LHCN-M2 (cell line): ENCODE data around the gene MCF2L. TPM values are rescaled to one million over a fixed set of nuclear protein-coding genes. Genes with fewer than 3 reads are reported as not detected.

Experiments used
- DNase-seq: peaks from one replicate; pipeline ENCODE4 v3.0.0-alpha.2; 2012; ENCODE audit warnings: low read depth
- total RNA-seq: library from RNA; depleted of rRNA; stranded (reverse); fragments of >200 nt; gene quantifications from 2 replicates; pipeline ENCODE4 v1.2.3, GENCODE V29; 2014

The MCF2L gene
- total RNA-seq, 1 experiment from 2014 or later: 10.9 TPM

DNA sequence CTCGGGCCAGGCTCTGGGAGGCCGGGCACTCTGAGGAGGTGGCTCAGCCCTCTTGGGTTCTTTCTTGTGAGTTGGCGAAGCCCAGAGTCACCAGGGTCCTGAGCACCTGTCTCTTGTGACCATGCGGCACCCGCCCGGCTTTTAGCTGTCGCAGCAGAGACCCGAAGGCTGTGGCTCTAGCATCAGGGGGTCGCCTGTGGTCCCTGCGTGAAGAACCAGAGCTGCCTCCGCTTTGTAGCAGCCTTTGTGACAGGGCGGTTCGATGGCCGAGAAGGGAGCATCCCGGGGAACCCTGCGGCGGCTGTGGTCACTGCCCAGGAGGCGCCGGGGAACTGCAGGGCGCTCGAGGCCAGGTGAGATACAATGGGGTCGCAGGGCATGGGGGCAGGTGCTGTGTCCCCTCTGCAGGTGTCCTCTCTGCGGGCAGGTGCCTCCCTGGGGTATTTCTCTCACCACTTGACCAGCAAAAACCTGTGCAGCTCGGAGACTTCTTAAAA lies 10.4 kb downstream of the MCF2L start:
- no peak for DNase-seq

- no peak for DNase-seq
These were observed 11.4 kb downstream of the MCF2L start for GRCh38 chr13:112980434-112980833.

- DNase-seq: no peak
These were observed 12.4 kb downstream of the MCF2L start for GRCh38 chr13:112981451-112981850.

- no peak for DNase-seq
These were observed 13.4 kb downstream of the MCF2L start for GRCh38 chr13:112982281-112983041.

GRCh38 chr13:112983042-112983305 lies 14.0 kb downstream of the MCF2L start:
- no peak for DNase-seq

- DNase-seq: no peak
These were observed 14.6 kb downstream of the MCF2L start for GRCh38 chr13:112983428-112984196.

DNA sequence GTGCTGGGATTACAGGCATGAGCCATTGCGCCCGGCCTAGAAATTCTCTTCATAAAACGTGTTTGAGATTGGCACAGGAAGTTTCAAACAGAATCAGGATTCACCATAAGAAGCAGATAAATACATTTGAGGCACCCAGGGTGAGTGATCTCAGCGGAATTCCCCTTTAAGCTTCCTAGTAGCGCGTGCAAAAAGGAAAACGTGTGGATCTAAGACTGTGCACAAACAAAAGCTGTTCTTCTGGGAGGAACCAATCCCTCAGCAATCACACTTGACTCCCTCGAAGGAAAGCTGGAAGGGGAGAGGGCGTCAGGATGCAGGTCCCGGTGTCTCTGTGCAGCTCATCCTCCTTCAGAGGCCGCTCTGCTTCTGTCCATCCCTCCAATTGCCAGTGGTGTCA lies 15.5 kb downstream of the MCF2L start:
- DNase-seq: no peak

DNA sequence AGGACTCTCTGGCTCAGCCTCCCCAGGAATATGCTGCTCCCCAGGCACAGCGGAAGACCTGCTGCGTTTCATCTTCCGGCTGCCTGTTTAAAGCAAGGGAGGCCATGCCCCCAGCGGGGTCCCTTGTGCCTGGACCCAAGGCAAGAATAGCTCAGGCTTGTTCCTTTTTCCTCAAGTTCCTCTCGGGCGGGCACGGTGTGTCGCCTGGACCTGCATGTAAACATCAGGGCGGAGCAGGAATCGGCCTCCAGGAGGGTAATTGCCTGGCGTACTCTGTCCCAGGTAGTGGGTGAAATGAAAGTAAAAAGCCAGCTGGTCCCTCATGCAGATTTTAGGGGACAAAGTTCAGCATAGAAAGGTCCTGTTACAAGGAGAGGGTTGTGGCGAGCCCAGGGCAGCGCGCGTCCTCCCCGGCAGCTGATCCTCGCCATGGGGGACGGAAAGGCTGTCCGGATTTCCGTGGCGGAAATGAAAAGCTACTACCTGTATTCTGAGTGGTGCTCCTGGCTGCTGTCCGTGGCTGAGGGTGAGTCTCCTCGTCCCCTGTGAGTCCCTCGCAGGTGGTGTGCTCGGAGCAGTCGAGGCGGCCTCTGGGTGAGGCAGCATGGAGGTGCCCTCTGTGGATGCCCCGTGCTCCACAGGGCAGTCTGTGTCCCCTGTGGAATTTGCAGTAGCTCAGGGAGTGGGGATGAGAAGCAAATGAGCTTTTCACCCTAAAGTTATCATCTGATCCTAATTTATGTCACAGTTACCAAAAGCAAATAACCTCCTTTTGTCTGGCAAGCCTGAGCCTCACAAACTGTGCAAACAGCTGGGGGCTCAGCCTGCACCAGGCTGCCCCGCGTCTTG lies 16.2 kb downstream of the MCF2L start:
- no peak for DNase-seq

- no peak for DNase-seq
These were observed 16.9 kb downstream of the MCF2L start for GRCh38 chr13:112985803-112986408.

GRCh38 chr13:112986470-112986869 lies 17.5 kb downstream of the MCF2L start:
- DNase-seq: no peak

DNA sequence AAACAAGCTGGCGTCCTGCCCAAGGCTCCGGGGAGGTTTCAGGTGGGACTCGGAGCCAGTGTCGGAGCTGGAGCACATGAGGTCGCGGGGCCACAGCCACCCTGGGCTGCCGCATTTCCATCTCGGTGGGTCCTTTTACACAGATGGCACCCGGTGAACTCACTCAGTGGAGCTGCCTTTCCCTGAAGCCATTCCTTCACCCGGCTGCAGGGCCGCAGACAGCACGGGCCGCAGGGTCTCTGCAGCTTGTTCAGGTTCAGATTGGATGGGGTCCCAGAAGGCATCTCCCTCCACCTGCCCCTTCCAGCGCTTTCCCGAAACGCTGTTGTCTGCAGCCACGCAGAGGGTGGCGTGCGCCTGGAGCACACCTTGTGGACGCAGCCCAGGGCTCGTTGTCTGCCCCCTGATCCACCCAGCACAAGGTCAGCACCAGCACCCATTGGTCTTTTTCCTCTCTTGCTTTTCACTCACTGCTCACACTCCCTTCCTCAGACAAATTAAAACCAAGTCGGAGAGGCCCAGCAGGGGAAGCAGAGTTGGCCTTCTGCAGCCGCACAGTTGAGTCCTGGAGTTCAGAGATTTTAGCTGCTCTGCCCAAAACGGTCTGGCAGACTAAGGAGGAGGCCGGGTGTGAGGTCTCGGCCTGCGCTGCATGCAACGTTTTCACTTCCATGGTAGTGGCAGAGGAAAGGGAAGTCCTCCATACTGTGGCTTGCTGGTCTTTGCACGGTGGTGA lies 18.1 kb downstream of the MCF2L start:
- DNase-seq: no peak

- no peak for DNase-seq
These were observed 18.6 kb downstream of the MCF2L start for GRCh38 chr13:112987682-112988024.

DNA sequence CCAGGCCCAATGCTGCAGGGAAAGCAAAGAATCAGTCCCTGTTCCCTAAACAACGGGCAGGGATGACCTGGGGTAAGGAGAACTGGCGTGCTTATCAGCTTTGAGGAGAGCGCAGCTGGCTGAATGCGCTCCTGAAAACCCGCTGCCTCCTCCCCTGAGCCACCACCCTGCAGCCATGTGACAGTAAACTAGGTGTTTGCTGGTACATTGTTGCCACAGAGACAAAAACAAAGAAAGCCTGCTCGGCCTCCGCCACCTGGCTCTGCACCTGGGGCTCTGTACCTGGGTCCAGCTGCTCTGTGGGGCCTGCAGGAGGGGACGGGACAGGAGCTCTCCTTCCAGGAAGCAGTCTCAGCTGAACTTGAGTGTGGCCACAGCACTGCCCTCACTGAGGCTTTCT lies 21.8 kb downstream of the MCF2L start:
- no peak for DNase-seq

GRCh38 chr13:112991609-112992008 lies 22.6 kb downstream of the MCF2L start:
- DNase-seq: peak; percentile 32

DNA sequence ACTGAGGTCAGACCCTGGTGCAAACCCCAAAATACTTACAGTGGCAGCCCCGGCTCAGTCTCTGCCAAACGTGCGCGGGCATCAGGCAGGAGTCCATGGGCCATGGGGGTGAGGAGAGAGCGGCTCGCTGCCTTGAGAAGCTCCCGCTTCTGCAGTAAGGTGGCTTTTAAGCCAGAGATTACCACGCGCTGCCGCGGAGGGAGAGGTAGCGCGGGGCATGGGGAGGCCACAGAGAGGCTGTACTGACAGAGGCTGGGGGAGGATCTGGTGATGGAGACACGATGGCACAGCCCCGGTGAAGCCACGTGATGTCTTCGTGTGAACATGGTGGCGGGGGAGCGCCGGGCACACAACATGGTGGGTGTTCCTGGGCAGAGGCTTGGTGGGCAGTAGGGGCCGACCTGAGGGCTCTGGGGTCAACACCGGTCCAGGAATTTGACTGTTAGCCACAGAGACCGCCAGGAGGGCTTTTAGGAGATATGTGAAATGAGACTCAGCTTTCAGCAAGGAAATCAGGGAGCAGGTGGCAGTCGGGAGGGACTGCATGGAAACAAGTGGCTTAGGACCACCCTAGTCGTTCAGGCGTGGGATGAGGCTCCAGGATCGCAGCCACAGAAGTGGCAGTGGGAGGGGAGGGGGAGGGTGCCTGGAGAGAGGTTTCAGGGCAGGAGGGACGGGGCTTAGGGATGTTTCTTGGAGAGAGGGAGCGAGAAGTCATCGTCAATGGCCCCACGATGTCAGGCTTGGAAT lies 24.1 kb downstream of the MCF2L start:
- DNase-seq: no peak

- peak; percentile 86 for DNase-seq
These were observed 25.2 kb downstream of the MCF2L start for GRCh38 chr13:112994084-112994780.

- no peak for DNase-seq
These were observed 25.9 kb downstream of the MCF2L start for GRCh38 chr13:112994781-112995355.

DNA sequence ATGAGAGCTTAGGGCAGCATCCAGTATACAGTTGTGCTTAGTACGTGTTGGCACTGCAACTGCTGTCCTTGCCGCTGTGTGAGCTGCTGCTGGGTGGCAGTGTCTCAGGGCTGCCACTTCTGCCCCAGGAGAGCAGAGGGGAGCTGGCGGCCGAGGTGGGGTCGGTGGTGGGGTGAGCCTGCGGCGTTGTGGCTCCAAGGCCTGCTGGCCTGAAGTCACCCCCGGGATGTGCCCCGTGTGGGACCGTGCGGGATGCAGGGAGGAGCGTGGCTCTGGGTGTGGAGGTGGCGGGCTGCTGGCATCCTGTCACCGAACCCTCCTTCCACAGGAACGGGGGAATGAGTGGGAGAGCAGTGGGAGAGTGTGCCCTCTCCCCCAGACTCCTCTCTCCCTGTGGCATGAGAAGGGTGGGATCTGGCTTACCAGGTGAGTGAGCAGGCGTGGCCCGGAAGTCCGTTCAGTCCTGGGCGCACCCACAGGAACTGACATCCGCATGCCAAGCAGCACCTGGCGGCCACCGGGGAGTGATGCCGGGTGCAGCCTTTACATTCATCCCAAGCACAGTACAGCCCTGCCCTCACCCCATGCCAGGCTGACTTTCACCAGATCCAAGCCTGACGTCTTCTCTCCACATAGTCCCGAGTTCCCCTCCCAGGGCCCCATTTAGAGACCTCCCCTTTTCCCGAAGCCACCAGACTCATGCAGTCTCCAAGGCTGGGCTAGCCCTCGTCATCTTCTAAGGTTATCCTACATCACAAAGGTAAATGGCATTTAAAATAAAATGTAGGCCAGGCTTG lies 26.6 kb downstream of the MCF2L start:
- no peak for DNase-seq

- no peak for DNase-seq
These were observed 27.7 kb downstream of the MCF2L start for GRCh38 chr13:112996671-112997091.
